SK-N-SH (cell line): ENCODE results near the gene OLFML2A. TPM values are rescaled to one million over a fixed set of nuclear protein-coding genes. Genes with fewer than 3 reads are reported as not detected.

Source experiments
- CTCF ChIA-PET: fragments of 300-600, 350-600 bp; formaldehyde crosslinking; extraction: SDS; loops from one replicate; lab custom pipeline; 2021; lab: Yijun Ruan, JAX
- POLR2A ChIA-PET: fragments of 350-600 bp; sonication (Branson Sonifier 250); formaldehyde crosslinking; extraction: SDS; loops from one replicate; lab custom pipeline; 2020; ENCODE audit warnings: antibody characterized with exemption, inconsistent platforms; lab: Yijun Ruan, JAX
- DNase-seq: peaks from one replicate; pipeline ENCODE4 v3.0.0; 2012
- H2AFZ ChIP-seq: fragments of 200-600 bp; sonication (generic); 2 replicates; pipeline ENCODE4 v1.8.1; 2016; ENCODE audit warnings: antibody characterized with exemption, mild to moderate bottlenecking, low read depth
- H3F3A ChIP-seq: fragments of 200-600 bp; sonication (generic); replicated peaks from 2 replicates; pipeline ENCODE3; 2016; ENCODE audit warnings: antibody characterized with exemption, mild to moderate bottlenecking; ENCODE audit not compliant: insufficient read depth
- H3K27ac ChIP-seq, 2 experiments: fragments of 200-500 bp in 1 of 2; fragments of 200-600 bp in 1 of 2; sonication (Bioruptor generic) in 1 of 2; sonication (generic), shearing (Covaris generic) in 1 of 2; 2 replicates each; pipeline versions ENCODE4 v1.5.1 to v1.6.1; 2014 to 2016; ENCODE audit warnings: low read depth in 2 of 2, inconsistent platforms in 1 of 2, low read length in 1 of 2, mild to moderate bottlenecking in 1 of 2, mixed read lengths in 1 of 2
- H3K27me3 ChIP-seq: fragments of 200-600 bp; sonication (generic), shearing (Covaris generic); 2 replicates; pipeline ENCODE4 v1.6.1; 2016; ENCODE audit warnings: mixed run types; ENCODE audit not compliant: insufficient read depth
- H3K36me3 ChIP-seq, 2 experiments: fragments of 200-500 bp in 1 of 2; fragments of 200-600 bp in 1 of 2; sonication (Bioruptor generic) in 1 of 2; sonication (generic) in 1 of 2; replicated peaks in 1 of 2; 2 replicates each; pipeline versions ENCODE3 to v1.5.1; 2014 to 2016; ENCODE audit warnings: low read length in 1 of 2, mild to moderate bottlenecking in 1 of 2; ENCODE audit not compliant: insufficient read depth in 2 of 2, control insufficient read depth in 1 of 2
- H3K4me1 ChIP-seq, 2 experiments: fragments of 200-500 bp in 1 of 2; fragments of 200-600 bp in 1 of 2; sonication (Bioruptor generic) in 1 of 2; sonication (generic), shearing (Covaris generic) in 1 of 2; 2 replicates each; pipeline versions ENCODE4 v1.5.1 to v1.6.1; 2014 to 2016; ENCODE audit warnings: low read depth in 1 of 2, low read length in 1 of 2, mixed run types in 1 of 2; ENCODE audit not compliant: insufficient read depth in 2 of 2, control insufficient read depth in 1 of 2
- H3K4me2 ChIP-seq: fragments of 200-600 bp; sonication (generic), shearing (Covaris generic); 2 replicates; pipeline ENCODE4 v1.6.1; 2017; ENCODE audit warnings: mixed run types
- H3K4me3 ChIP-seq, 2 experiments: fragments of 200-500 bp in 1 of 2; fragments of 200-600 bp in 1 of 2; sonication (Bioruptor generic) in 1 of 2; sonication (generic), shearing (Covaris generic) in 1 of 2; 2 replicates each; pipeline versions ENCODE4 v1.5.1 to v1.8.1; 2014 to 2016; ENCODE audit warnings: low read depth in 2 of 2, inconsistent platforms in 1 of 2, low read length in 1 of 2, mild to moderate bottlenecking in 1 of 2, mixed read lengths in 1 of 2, moderate library complexity in 1 of 2
- H3K79me2 ChIP-seq: fragments of 200-600 bp; sonication (generic); 2 replicates; pipeline ENCODE4 v1.8.1; 2017; ENCODE audit warnings: mild to moderate bottlenecking; ENCODE audit not compliant: insufficient read depth
- H3K9ac ChIP-seq: fragments of 200-600 bp; sonication (generic); 2 replicates; pipeline ENCODE4 v1.6.1; 2017; ENCODE audit warnings: mixed run types
- H3K9me2 ChIP-seq: fragments of 200-600 bp; sonication (generic); 2 replicates; pipeline ENCODE4 v1.6.1; 2017; ENCODE audit warnings: mixed run types
- H3K9me3 ChIP-seq: fragments of 200-600 bp; sonication (generic); 2 replicates; pipeline ENCODE4 v1.6.1; 2017; ENCODE audit warnings: mixed run types, mild to moderate bottlenecking, moderate library complexity
- H4K20me1 ChIP-seq: fragments of 200-600 bp; sonication (generic); 2 replicates; pipeline ENCODE4 v1.6.1; 2017; ENCODE audit warnings: mild to moderate bottlenecking, mixed run types; ENCODE audit not compliant: insufficient read depth
- ELF1 ChIP-seq: IDR thresholded peaks from 2 replicates; pipeline ENCODE4 v1.4.0; 2012
- EZH2phosphoT487 ChIP-seq: fragments of 200-600 bp; sonication (generic); IDR thresholded peaks from 2 replicates; pipeline ENCODE4 v1.6.1; 2017; ENCODE audit warnings: low read depth, mixed run types, mild to moderate bottlenecking, antibody characterized with exemption, moderate library complexity, borderline replicate concordance
- GABPA ChIP-seq: IDR thresholded peaks from 2 replicates; pipeline ENCODE4 v1.4.0; 2012; ENCODE audit warnings: low read depth, mild to moderate bottlenecking
- IRF3 ChIP-seq: fragments of 150-350 bp; IDR thresholded peaks from 2 replicates; pipeline ENCODE4 v1.6.1; 2016; ENCODE audit warnings: mild to moderate bottlenecking, low read depth, low read length
- POLR2AphosphoS5 ChIP-seq: IDR thresholded peaks from 2 replicates; pipeline ENCODE4 v1.6.1; 2012; ENCODE audit warnings: low read depth, low read length
- RCOR1 ChIP-seq: fragments of 150-350 bp; IDR thresholded peaks from 2 replicates; pipeline ENCODE4 v1.6.1; 2017; ENCODE audit warnings: antibody characterized with exemption, low read length
- REST ChIP-seq: IDR thresholded peaks from 2 replicates; pipeline ENCODE4 v1.6.1; 2012; ENCODE audit warnings: mild to moderate bottlenecking, low read depth, low read length, moderate library complexity
- RFX5 ChIP-seq: IDR thresholded peaks from 2 replicates; pipeline ENCODE4 v1.6.1; 2012; ENCODE audit warnings: mild to moderate bottlenecking, improper control_type of control experiment, low read length
- TAF1 ChIP-seq: IDR thresholded peaks from 2 replicates; pipeline ENCODE4 v1.6.1; 2012; ENCODE audit warnings: low read depth, mild to moderate bottlenecking, low read length, moderate library complexity, borderline replicate concordance
- USF1 ChIP-seq: IDR thresholded peaks from 2 replicates; pipeline ENCODE4 v1.4.0; 2012; ENCODE audit warnings: low read depth, borderline replicate concordance
- USF2 ChIP-seq: fragments of 150-350 bp; IDR thresholded peaks from 2 replicates; pipeline ENCODE4 v1.6.1; 2017; ENCODE audit warnings: antibody characterized with exemption, low read length, low read depth, borderline replicate concordance
- WGBS: methylation state at CpG from one replicate; pipeline ENCODE4 v1.1.6; 2017; ENCODE audit warnings: low lambda C conversion rate; 5-methylcytosine and 5-hydroxymethylcytosine counted together
- polyA plus RNA-seq, 3 experiments: library from polyadenylated mRNA; depleted of rRNA; stranded (reverse); fragments of >200 nt; gene quantifications; 2 replicates each; pipeline ENCODE4 v1.2.3, GENCODE V29; 2012
- TF ChIP-seq, protein P1 (sequence below): fragments of 200-600 bp; sonication (generic); IDR thresholded peaks from 2 replicates; pipeline ENCODE4 v1.6.1; 2017; ENCODE audit warnings: antibody characterized with exemption, mild to moderate bottlenecking, moderate library complexity

OLFML2A gene
- polyA plus RNA-seq, 1 of the 3 experiments (the other 2 are of a cell fraction): 7.7 TPM

DNA sequence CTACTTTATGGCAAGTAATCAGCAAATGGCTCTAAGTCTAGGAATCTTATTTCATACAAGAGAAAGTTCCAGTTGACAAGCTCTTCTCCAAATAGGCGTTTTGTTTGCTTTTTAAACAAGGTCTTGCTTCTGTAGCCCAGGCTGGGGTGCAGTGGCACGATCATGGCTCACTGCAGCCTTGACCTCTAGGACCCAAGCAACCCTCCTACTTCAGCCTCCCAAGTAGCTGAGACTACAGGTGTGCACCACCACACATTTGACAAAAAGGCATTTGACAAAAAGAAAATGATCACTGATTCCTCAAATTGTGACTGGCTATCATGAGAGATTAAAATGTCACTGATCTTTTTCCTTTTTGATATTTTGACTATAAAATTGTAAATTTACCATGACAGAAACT, 37.6 kb upstream of the OLFML2A start (continued):
- TF ChIP-seq IRF3 (no peak), POLR2AphosphoS5 (no peak)

DNA sequence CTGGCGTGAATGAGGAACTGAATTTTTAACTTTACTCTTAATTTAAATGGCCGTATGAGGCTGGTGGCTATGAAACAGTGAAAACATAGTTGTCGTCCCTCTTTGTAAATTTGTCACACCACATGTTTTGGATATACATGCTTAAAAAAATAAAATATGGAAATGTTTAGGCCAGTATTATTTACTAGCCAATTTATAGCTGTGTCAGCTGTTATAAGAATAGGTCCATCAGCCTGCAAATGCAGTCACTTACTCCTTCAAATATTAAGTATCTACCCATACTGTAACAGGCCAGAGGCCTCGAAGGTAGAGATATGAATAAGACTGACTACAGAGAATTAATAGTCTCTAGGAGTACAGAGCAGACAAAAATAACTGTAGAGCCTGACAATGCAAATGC, 35.8 kb upstream of the OLFML2A start:
- no peaks in the 10 kb centered on the region for H3K9me2 ChIP-seq
- POLR2A ChIA-PET: no interaction called here
- no peak overlapping the region for H3K4me3 ChIP-seq
- TF ChIP-seq RCOR1 (no peak), REST (no peak), RFX5 (no peak), TAF1 (no peak), POLR2AphosphoS5 (no peak), ELF1 (no peak), EZH2phosphoT487 (no peak), GABPA (no peak), USF1 (no peak), USF2 (no peak)
- TF ChIP-seq, protein P1, sequence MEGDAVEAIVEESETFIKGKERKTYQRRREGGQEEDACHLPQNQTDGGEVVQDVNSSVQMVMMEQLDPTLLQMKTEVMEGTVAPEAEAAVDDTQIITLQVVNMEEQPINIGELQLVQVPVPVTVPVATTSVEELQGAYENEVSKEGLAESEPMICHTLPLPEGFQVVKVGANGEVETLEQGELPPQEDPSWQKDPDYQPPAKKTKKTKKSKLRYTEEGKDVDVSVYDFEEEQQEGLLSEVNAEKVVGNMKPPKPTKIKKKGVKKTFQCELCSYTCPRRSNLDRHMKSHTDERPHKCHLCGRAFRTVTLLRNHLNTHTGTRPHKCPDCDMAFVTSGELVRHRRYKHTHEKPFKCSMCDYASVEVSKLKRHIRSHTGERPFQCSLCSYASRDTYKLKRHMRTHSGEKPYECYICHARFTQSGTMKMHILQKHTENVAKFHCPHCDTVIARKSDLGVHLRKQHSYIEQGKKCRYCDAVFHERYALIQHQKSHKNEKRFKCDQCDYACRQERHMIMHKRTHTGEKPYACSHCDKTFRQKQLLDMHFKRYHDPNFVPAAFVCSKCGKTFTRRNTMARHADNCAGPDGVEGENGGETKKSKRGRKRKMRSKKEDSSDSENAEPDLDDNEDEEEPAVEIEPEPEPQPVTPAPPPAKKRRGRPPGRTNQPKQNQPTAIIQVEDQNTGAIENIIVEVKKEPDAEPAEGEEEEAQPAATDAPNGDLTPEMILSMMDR: no peak
- H2AFZ ChIP-seq: no peak overlapping the region
- peak overlapping the region in 1 of 2 experiments; percentile 64; a peak in 2 of 4 replicates for H3K27ac ChIP-seq
- WGBS: 87% methylated on average over 4 of the region's 4 CpGs
- no peak overlapping the region for H3K4me2 ChIP-seq
- H3K27me3 ChIP-seq: no peaks in the 10 kb centered on the region
- peaks cover 8 to 28% of the 10 kb centered on the region in 2 experiments for H3K4me1 ChIP-seq
- H3K9me3 ChIP-seq: no peaks in the 10 kb centered on the region
- H4K20me1 ChIP-seq: no peaks in the 10 kb centered on the region
- peaks cover 14% of the 10 kb centered on the region; the same call in 1 of the 2 replicates for H3K79me2 ChIP-seq
- H3F3A ChIP-seq: peaks cover 24% of the 10 kb centered on the region
- H3K36me3 ChIP-seq: no peaks in the 10 kb centered on the region
- DNase-seq: no peak
- CTCF ChIA-PET: no interaction called here
- H3K9ac ChIP-seq: no peak overlapping the region
